Putamen (tissue), 1 donor: ENCODE data around the gene PTPRO.

ENCODE experiments used
- DNase-seq: peaks from one replicate; pipeline ENCODE4 v3.0.0-alpha.2; 2016; ENCODE audit warnings: low spot score

The PTPRO gene

GRCh38 chr12:15446807-15447206, 124.5 kb downstream of the PTPRO start:
- peak; percentile 32 for DNase-seq

GRCh38 chr12:15453613-15454012, 131.3 kb downstream of the PTPRO start:
- DNase-seq = no peak

- DNase-seq = no peak
Observed at GRCh38 chr12:15458008-15458407, 135.7 kb downstream of the PTPRO start.

- peak; percentile 15 for DNase-seq
Observed at GRCh38 chr12:15468911-15469310, 146.6 kb downstream of the PTPRO start.

- DNase-seq = no peak
Observed at GRCh38 chr12:15469356-15469755, 147.0 kb downstream of the PTPRO start.

- DNase-seq = peak; percentile 15
Observed at GRCh38 chr12:15472036-15472435, 149.7 kb downstream of the PTPRO start.

- DNase-seq = peak; percentile 18
Observed at GRCh38 chr12:15474766-15475165, 152.5 kb downstream of the PTPRO start.

GRCh38 chr12:15477761-15478160, 155.5 kb downstream of the PTPRO start:
- DNase-seq = no peak

- DNase-seq = no peak
Observed at GRCh38 chr12:15481846-15482245, 159.5 kb downstream of the PTPRO start.

GRCh38 chr12:15485466-15485865, 163.2 kb downstream of the PTPRO start:
- DNase-seq = no peak

- no peak for DNase-seq
Observed at GRCh38 chr12:15486859-15487258, 164.6 kb downstream of the PTPRO start.

GRCh38 chr12:15488481-15488880, 166.2 kb downstream of the PTPRO start:
- DNase-seq = no peak

- no peak for DNase-seq
Observed at GRCh38 chr12:15494329-15495046, 172.2 kb downstream of the PTPRO start.

GRCh38 chr12:15495746-15496145, 173.4 kb downstream of the PTPRO start:
- no peak for DNase-seq

GRCh38 chr12:15496738-15497137, 174.4 kb downstream of the PTPRO start:
- DNase-seq = no peak

- DNase-seq = no peak
Observed at GRCh38 chr12:15497671-15498292, 175.5 kb downstream of the PTPRO start.

GRCh38 chr12:15502211-15502610, 179.9 kb downstream of the PTPRO start:
- DNase-seq = no peak

GRCh38 chr12:15505616-15506015, 183.3 kb downstream of the PTPRO start:
- no peak for DNase-seq

GRCh38 chr12:15515010-15515409, 192.7 kb downstream of the PTPRO start:
- DNase-seq = no peak

- peak; percentile 67 for DNase-seq
Observed at GRCh38 chr12:15520083-15520482, 197.8 kb downstream of the PTPRO start.

- no peak for DNase-seq
Observed at GRCh38 chr12:15520844-15521243, 198.5 kb downstream of the PTPRO start.

- peak; percentile 34 for DNase-seq
Observed at GRCh38 chr12:15522574-15523187, 200.4 kb downstream of the PTPRO start.

- DNase-seq = no peak
Observed at GRCh38 chr12:15525441-15525840, 203.1 kb downstream of the PTPRO start.
